C4-2B (cell line): ENCODE measurements around the gene ARHGAP18.

Experiments used
- H3K27ac ChIP-seq: fragments of 450-650 bp; 2 replicates; pipeline ENCODE4 v1.5.1; 2017
- ZFX ChIP-seq: fragments of 450-650 bp; IDR thresholded peaks from 2 replicates; pipeline ENCODE4 v1.6.1; 2017
- TF ChIP-seq, protein P1 (sequence below): fragments of 450-650 bp; conservative IDR thresholded peaks from 2 replicates; pipeline ENCODE4 v1.5.1; 2017; ENCODE audit warnings: mild to moderate bottlenecking

Gene ARHGAP18

GRCh38 chr6:129568015-129568414 is 142.0 kb downstream of the ARHGAP18 start:
- TF ChIP-seq ZFX: no peak
- TF ChIP-seq, protein P1, sequence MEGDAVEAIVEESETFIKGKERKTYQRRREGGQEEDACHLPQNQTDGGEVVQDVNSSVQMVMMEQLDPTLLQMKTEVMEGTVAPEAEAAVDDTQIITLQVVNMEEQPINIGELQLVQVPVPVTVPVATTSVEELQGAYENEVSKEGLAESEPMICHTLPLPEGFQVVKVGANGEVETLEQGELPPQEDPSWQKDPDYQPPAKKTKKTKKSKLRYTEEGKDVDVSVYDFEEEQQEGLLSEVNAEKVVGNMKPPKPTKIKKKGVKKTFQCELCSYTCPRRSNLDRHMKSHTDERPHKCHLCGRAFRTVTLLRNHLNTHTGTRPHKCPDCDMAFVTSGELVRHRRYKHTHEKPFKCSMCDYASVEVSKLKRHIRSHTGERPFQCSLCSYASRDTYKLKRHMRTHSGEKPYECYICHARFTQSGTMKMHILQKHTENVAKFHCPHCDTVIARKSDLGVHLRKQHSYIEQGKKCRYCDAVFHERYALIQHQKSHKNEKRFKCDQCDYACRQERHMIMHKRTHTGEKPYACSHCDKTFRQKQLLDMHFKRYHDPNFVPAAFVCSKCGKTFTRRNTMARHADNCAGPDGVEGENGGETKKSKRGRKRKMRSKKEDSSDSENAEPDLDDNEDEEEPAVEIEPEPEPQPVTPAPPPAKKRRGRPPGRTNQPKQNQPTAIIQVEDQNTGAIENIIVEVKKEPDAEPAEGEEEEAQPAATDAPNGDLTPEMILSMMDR: no peak

DNA sequence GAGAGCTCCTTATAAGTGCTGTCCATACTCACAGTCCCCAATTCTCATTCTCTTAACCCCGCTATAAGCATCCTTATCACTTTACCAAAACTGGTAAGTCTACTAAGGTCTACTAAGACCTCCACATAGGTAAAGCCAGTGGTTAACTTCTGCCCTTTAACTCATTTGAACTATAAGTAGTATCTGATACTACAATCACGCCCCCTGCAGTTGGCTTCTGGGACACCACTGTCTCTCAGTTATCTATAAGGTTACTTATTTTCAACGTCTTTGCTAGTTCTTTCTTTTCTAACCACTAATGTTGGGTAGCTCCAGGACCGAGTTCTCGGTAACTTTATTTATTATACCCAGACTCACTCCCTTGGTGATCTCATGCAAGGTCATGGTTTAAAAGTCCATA is 142.6 kb downstream of the ARHGAP18 start:
- TF ChIP-seq, protein P1: peak; percentile 49
- TF ChIP-seq ZFX: no peak
- no peak overlapping the region for H3K27ac ChIP-seq

More at GRCh38 chr6:129568015-129568414, 142.0 kb downstream of the ARHGAP18 start:
- no peak overlapping the region for H3K27ac ChIP-seq

DNA sequence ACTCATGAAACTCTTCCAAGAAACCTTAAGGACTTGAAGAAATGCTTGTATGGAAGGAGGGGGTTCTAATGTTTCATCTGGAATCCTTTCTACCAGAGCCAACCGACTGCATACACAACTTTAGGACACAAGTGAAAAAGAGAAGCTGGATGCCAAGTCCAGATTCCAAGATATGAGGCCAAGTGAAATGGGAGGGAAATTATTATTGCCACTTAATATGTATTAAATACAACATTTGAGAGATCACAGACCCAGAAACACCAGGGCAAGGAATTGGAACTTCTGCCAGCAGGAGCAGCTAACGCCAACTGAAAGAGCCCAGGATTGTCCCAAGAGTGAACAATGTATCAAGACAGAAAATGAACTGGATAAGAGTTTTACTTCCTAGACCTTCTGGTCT is 144.2 kb downstream of the ARHGAP18 start:
- no peak for TF ChIP-seq ZFX
- TF ChIP-seq, protein P1: no peak
- H3K27ac ChIP-seq: no peak overlapping the region

DNA sequence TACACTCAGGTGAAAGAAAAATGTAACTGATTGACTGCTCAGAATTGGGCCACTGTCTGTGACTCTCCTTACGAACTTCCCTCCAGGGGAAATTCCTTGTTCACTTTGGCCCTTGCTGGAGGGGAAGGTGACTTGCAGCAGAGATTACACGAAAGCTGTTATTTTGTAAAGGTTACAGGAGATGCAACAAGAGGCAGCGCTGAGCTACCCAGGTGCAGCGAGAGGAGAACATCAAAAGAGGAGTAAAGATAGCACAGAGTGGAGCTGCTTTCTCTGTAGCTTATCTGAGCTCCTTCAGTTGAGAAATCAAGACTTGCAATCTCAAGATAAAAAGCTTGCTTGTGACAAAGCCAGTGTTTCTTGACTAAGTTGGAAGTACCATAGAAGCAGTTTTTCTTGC is 144.6 kb downstream of the ARHGAP18 start:
- no peak overlapping the region for H3K27ac ChIP-seq
- TF ChIP-seq, protein P1: no peak
- no peak for TF ChIP-seq ZFX

DNA sequence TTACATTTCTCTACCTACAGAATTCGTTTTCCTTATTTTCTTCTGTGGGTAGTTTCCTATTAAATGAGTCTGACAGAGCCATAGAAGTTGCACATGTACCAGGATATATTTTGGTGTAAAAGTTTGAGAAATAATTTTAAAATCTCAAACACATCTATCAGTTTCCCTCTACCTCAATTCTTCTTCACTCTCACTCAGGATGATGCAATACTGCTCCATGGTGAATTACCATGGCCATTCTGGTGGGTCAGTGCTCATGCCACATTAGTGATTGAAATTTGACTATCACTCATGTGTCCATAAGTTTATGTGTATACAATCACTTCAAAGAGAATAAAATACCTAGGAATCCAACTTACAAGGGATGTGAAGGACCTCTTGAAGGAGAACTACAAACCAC is 151.7 kb downstream of the ARHGAP18 start:
- H3K27ac ChIP-seq: no peak overlapping the region
- no peak for TF ChIP-seq ZFX
- TF ChIP-seq, protein P1: no peak

GRCh38 chr6:129555206-129555832 is 154.7 kb downstream of the ARHGAP18 start:
- TF ChIP-seq ZFX: no peak
- no peak overlapping the region for H3K27ac ChIP-seq

- no peak overlapping the region for H3K27ac ChIP-seq
- TF ChIP-seq ZFX: no peak
- TF ChIP-seq, protein P1: no peak
Observed at GRCh38 chr6:129552413-129552812, 157.6 kb downstream of the ARHGAP18 start.

- H3K27ac ChIP-seq: no peak overlapping the region
- TF ChIP-seq, protein P1: no peak
- no peak for TF ChIP-seq ZFX
Observed at GRCh38 chr6:129551486-129551885, 158.5 kb downstream of the ARHGAP18 start.
